GM08714 (cell line): ENCODE results near the gene ZBTB38.

ENCODE experiments used
- H3K4me3 ChIP-seq: fragments of 200-500 bp; sonication (Bioruptor generic); 2 replicates; pipeline ENCODE4 v1.5.1; 2014; ENCODE audit warnings: mild to moderate bottlenecking, low read length, inconsistent platforms
- ZNF274 ChIP-seq: IDR thresholded peaks from 2 replicates; pipeline ENCODE4 v1.6.1; 2012; ENCODE audit warnings: mild to moderate bottlenecking, low read depth, low read length

ZBTB38 gene

DNA sequence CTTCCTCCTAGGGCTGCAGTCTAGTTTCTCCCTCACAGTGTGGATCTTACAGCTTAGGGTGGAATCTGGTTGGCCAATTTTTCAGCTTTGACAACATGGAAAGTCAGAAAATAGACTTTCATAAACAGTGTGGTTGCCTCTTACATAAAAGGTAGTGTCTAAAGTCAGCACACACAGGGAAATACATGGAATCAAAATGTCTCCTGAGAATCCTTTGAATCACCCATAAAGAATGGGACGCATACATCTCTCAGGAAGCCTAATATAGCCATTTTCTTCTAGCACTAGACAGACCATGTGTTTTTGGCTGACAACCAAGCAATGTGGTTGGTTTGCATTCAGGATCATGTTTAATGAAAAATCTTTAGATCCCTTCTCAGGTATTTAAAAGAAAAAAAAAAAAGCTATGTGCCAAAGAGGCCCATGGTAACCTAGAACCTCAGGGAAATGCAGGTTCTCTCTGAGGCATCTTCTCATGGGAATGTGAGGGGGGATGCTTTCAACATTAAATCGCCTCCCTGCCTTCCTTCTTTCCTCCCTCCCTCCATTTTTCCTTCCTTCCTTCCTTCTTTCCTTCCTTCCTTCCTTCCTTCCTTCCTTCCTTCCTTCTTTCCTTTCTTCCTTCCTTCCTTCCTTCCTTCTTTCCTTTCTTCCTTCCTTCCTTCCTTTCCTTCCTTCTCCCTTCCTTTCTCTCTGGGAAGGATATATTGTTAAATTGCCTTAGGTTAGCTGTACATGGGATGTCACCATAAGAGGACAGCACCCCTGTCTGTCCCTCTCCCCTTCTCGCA, 34.3 kb upstream of the ZBTB38 start:
- TF ChIP-seq ZNF274 = no peak
- no peak overlapping the region for H3K4me3 ChIP-seq

GRCh38 chr3:141334627-141335250, 33.6 kb upstream of the ZBTB38 start:
- no peak overlapping the region for H3K4me3 ChIP-seq
- TF ChIP-seq ZNF274 = no peak

DNA sequence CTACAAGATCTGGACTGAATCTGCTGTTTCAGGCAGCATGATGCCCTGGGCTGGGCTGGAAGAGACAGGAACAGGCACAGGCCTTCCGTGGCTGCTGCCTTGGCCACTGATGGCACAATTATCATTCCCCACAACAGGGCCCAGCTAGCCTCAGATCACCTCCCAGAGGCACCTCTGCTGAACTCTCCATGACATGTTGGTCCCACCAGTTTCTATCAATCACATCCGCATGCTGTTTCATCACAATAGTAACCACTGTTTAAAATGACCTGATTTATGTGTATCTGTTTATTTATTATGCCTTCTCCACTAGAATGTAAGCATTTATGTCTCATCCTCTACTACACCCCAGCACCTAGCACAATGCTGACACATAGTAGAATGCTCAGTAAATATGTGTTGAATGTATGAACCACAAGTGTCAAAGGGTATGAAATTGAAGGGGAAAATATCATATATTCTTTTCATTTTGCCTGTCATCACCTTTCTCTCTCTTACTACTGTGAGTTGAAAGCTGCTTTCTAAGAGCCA, 32.7 kb upstream of the ZBTB38 start:
- no peak for TF ChIP-seq ZNF274

GRCh38 chr3:141336672-141337522, 31.4 kb upstream of the ZBTB38 start:
- no peak for TF ChIP-seq ZNF274
- H3K4me3 ChIP-seq = peak overlapping the region; percentile 58; the same call in 1 of the 2 replicates

More for the DNA sequence above, 32.7 kb upstream of the ZBTB38 start:
- no peak overlapping the region for H3K4me3 ChIP-seq

- H3K4me3 ChIP-seq = peak overlapping the region; percentile 58; the same call in 1 of the 2 replicates
- TF ChIP-seq ZNF274 = no peak
Measured at GRCh38 chr3:141337523-141337854, 30.8 kb upstream of the ZBTB38 start.

- no peak for TF ChIP-seq ZNF274
- no peak overlapping the region for H3K4me3 ChIP-seq
Measured at GRCh38 chr3:141337991-141338390, 30.3 kb upstream of the ZBTB38 start.

DNA sequence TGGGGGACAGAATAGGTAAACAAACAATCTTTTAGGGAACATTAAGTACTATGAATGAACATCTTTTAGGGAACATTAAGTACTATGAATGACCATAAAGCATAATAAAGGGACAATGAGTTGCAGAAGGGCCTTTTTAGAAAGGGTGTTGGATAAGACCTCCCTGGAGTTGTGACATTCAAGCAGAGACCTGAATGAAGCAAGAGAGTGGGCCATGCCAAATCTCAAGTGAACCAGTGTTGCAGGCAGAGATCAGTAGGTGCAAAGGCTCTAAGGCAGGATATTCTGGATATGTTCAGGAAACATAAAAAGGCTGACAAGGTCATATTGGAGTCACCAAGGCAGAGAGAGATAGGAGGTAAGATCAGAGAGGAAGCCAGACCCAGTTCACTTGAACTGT, 29.4 kb upstream of the ZBTB38 start:
- no peak for TF ChIP-seq ZNF274
- H3K4me3 ChIP-seq = no peak overlapping the region

DNA sequence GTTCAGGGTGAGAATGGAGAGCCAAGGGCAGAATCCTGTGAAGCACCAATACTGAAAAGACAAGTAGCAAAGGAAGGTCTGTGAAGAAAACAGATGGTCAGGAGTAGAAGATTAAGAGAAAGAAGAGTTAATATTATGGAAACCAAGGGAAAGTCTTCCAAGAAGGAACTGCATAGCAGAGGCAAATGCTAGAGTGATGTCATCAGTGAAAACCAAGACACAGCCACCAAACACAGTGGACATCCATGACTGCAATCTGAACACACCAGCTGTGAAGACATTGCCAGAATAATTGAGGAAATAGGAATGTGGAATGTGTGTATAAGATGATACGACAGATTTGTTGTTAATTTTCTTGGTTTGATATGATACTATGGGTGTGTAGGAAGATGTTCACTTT, 26.8 kb upstream of the ZBTB38 start:
- no peak overlapping the region for H3K4me3 ChIP-seq
- no peak for TF ChIP-seq ZNF274

GRCh38 chr3:141342386-141342785, 25.9 kb upstream of the ZBTB38 start:
- H3K4me3 ChIP-seq = no peak overlapping the region
- no peak for TF ChIP-seq ZNF274

- no peak overlapping the region for H3K4me3 ChIP-seq
- no peak for TF ChIP-seq ZNF274
Measured at GRCh38 chr3:141343077-141343476, 25.2 kb upstream of the ZBTB38 start.

GRCh38 chr3:141343865-141344271, 24.4 kb upstream of the ZBTB38 start:
- no peak overlapping the region for H3K4me3 ChIP-seq
- no peak for TF ChIP-seq ZNF274

DNA sequence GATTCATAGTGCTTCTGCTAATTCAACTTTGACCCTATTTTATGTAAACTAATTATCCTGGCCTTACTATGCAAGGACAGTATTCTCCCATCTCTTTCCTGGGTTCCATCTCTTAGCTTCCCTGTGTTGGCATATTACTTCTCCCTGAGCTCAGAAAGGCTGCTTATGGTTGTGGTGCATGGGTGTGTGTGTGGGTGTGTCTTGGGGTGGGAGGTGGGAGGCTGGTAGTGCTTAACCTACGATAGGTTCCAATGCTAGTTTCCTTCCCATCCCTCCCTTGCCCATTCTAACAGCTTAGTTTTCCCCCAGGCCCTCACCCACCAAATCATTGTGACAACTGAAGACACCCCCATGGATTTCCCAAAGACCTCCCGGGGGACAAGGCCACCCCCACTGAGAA, 22.8 kb upstream of the ZBTB38 start:
- TF ChIP-seq ZNF274 = no peak
- no peak overlapping the region for H3K4me3 ChIP-seq

GRCh38 chr3:141346007-141346406, 22.3 kb upstream of the ZBTB38 start:
- TF ChIP-seq ZNF274 = no peak
- H3K4me3 ChIP-seq = no peak overlapping the region

- no peak overlapping the region for H3K4me3 ChIP-seq
- TF ChIP-seq ZNF274 = no peak
Measured at GRCh38 chr3:141346418-141346817, 21.9 kb upstream of the ZBTB38 start.

GRCh38 chr3:141346839-141347238, 21.5 kb upstream of the ZBTB38 start:
- no peak for TF ChIP-seq ZNF274

More at GRCh38 chr3:141346839-141347238, 21.5 kb upstream of the ZBTB38 start:
- no peak overlapping the region for H3K4me3 ChIP-seq
